Measurements from ENCODE around the gene NFYC.

NFYC gene

DNA sequence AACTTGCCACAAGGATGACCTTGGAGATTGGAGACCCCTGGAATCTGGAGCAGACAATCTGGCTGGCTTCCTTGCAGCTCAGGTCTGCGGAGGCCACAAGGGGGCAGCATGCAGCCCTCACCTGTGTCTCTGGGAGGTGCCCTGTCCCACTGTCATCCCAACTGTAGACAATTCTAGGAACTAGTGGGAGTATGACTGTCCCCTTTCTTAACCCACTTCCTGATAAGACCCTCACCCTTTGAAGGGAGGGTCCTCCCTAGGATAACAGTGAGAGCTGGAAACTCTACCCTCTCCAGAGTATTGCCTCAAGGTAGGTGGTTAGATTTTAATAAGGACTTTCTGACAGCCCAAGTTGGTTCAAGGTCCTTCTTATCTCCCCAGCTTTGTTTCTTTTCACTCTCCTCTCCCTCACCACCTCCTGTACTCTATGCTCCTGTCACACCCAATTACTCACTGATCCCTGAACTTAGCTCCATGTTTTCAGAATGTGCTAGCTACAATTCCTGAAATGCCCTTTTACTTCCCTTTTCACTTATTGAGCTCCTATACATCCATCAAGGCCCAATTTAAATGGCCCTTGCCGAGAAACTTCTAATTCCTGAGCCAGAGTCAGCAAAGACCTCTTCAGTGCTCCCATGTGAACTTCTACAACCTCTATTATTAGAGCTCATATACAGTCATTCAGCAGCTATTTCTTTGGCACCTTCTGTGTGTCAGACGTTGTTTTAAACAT, 82.9 kb downstream of the NFYC start:
- ChIA-PET POLR2A (no interaction called here), CTCF (interaction anchor here (0.6 to 8.0 kb wide), 37 partner anchors 8 to 187 kb away, joined by 3 to 95 read pairs (median 4); partner anchors contain the start of gene KCNQ4)
- DNase-seq (ENCODE audit: low read depth, low spot score): no peak
- H3K4me3 ChIP-seq (ENCODE audit: low read depth, low read length): no peak overlapping the region
- TF ChIP-seq, protein P1, sequence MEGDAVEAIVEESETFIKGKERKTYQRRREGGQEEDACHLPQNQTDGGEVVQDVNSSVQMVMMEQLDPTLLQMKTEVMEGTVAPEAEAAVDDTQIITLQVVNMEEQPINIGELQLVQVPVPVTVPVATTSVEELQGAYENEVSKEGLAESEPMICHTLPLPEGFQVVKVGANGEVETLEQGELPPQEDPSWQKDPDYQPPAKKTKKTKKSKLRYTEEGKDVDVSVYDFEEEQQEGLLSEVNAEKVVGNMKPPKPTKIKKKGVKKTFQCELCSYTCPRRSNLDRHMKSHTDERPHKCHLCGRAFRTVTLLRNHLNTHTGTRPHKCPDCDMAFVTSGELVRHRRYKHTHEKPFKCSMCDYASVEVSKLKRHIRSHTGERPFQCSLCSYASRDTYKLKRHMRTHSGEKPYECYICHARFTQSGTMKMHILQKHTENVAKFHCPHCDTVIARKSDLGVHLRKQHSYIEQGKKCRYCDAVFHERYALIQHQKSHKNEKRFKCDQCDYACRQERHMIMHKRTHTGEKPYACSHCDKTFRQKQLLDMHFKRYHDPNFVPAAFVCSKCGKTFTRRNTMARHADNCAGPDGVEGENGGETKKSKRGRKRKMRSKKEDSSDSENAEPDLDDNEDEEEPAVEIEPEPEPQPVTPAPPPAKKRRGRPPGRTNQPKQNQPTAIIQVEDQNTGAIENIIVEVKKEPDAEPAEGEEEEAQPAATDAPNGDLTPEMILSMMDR (IDR thresholded peaks at IDR 0.05; ENCODE audit: insufficient read depth, low read length, missing control alignments): peak; percentile 75

DNA sequence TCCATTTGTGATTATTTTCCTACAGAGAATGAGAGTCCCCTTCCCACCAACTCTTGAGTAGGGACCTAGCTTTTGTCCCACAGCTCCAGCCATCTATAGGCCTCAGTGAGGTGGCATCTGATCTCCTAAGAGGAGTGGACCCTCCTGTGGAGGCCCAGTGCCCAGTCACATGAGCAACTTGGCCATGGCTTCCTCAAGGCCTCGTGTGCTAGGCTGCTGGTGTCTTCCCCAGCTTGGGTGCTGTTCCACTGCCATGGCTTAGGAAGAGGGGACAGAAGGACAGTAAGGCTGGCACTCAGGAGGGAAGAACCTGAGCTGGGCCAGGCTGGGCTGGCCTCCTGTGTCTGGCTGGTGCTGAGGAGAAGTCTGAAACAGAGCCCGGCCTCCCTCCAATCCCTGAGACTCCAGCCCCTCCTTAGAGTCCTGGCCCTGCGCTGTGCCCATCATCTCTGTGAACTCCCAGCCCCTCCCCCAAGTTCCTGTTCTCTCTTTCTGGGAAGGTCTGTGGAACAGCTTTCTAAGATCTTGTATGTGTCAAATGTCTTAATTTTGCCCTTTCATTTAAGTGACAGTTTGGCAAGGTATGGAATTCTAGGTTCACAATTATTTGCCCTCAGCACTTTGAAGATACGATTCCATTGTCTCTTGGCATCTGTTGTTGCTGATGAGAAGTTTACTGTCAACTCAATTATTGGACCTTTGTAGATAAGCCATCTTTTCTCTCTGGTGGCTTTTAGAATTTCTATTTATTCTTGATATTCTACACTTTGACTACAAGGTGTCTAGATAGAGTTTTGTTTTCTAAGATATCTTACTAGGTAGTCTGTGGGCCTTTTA, 85.0 kb downstream of the NFYC start:
- no peak overlapping the region for H3K4me3 ChIP-seq (ENCODE audit: low read depth, low read length)
- ChIA-PET POLR2A (no interaction called here), CTCF (interaction anchor here (0.8 to 8.0 kb wide), 5 partner anchors 11 to 174 kb away, joined by 3 to 95 read pairs (median 7); no protein-coding TSS in a partner anchor)
- TF ChIP-seq, protein P1 (IDR thresholded peaks at IDR 0.05; ENCODE audit: insufficient read depth, low read length, missing control alignments): no peak
- DNase-seq (ENCODE audit: low read depth, low spot score): no peak

DNA sequence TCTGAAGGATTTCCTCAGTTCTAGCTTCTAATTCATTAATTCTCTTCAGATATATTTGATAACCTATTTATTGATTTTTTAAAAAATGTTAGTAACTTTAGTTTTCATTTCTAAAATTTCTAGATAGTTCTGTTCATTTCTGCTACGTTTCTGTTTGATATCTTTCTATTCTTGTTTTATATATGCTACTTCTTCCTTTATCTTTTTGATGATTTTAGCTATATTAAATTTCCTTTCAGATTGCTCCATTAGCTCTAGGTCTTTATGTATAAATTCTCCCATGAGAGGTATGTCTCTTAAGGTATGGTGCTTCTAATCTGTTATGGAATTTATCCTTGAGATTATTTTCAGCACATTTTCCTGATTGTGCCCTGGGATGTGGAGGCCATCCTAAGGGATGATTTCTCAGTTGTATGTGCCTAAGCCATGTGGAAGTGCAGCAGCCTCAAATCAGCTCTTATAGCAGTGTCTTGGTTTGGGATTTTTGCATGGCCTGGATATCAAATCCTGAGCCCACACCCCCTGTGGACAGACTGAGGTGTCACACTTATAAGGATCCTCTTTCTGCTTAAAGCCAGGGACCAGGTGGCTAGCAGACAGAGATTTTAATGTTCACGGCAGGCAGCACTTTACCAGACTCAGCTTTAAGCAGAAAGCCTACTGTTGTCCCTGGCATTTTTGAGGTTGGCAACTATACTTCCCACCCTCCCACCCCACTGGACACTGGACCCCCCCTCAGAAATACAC, 85.9 kb downstream of the NFYC start:
- ChIA-PET POLR2A (no interaction called here), CTCF (interaction anchor here (0.8 to 8.0 kb wide), 4 partner anchors 12 to 173 kb away, joined by 3 to 95 read pairs (median 6); no protein-coding TSS in a partner anchor)
- no peak for DNase-seq (ENCODE audit: low read depth, low spot score)
- TF ChIP-seq, protein P1 (IDR thresholded peaks at IDR 0.05; ENCODE audit: insufficient read depth, low read length, missing control alignments): no peak
- no peak overlapping the region for H3K4me3 ChIP-seq (ENCODE audit: low read depth, low read length)

DNA sequence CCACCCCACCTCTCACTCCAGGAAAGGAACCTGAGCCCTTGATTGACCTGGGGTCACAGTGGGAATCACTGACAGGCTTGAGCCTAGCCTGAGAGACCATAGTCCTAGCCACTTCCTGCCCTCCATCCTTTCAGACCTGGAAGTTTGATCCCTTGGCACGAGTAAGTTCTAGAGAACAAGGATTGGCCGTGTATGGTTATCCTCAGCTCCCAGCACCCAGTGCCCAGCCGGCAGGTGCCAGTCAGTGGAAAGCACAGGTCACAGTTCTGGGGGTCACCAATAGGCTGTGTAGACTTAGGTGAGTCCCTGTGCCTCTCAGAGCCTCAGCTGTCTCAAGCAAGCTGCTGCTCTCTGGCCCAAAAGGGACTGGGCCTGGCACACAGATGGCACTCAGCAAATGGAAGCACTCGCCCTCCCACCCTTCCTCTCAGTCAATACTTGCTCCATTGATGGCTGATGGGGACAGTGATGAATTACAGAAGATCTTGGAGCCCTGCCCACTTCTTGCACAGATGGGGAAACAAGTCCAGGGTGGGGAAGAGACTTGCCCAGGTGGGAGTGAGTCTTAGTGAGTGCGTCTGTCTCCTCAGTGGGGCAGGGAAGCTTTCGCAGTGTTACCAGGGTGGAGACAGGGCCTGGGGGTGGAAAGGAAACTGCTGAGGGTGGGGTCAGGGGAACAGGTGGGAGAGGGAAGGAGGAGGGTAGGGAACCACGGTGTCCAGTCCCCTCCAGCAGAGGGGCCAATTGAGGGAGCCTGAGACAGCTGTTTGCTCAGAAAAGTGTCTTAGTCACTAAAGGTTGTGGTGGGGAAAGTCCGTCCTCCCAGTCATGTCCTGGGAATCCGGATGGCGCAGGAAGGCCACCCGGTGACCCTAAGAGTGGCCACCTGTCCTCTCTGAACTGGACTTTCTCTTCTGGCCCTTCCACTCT, 89.4 kb downstream of the NFYC start:
- CTCF ChIA-PET: interaction anchor here (3.7 kb wide), 1 partner anchor 9 kb away, joined by 23 read pairs; no protein-coding TSS in a partner anchor
- DNase-seq (ENCODE audit: low read depth, low spot score): no peak
- POLR2A ChIA-PET: no interaction called here

DNA sequence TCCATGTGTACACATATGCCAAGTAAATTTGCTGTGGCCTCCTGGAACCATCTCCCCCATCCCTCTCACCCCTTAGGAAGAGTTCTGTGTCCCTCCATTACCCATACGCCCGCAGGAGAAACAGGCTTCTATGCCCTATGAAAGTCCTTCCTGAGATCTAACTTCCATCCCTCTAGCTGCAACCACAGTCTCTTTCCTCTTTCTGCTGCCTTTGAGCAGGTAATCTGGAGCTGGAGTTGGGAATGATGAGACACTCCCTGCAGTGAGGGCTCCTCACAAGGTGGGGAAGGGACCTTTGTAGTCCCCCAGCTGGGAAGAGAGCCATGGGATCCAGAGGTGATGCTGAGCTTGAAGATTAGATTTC, 90.1 kb downstream of the NFYC start:
- CTCF ChIA-PET: interaction anchor here (1.7 to 3.7 kb wide), 2 partner anchors 9 to 16 kb away, joined by 4 to 23 read pairs; no protein-coding TSS in a partner anchor
- DNase-seq (ENCODE audit: low read depth, low spot score): no peak
- TF ChIP-seq, protein P1 (IDR thresholded peaks at IDR 0.05; ENCODE audit: insufficient read depth, low read length, missing control alignments): no peak
- POLR2A ChIA-PET: no interaction called here
- H3K4me3 ChIP-seq (ENCODE audit: low read depth, low read length): no peak overlapping the region

More for the DNA sequence above, 89.4 kb downstream of the NFYC start:
- TF ChIP-seq, protein P1 (IDR thresholded peaks at IDR 0.05; ENCODE audit: insufficient read depth, low read length, missing control alignments): no peak
- H3K4me3 ChIP-seq (ENCODE audit: low read depth, low read length): no peak overlapping the region
